NB4 (cell line): ENCODE results near the gene VWC2L.

Experiments used
- DNase-seq: peaks from one replicate; pipeline ENCODE4 v3.0.0; 2010; ENCODE audit warnings: low read depth
- H3K4me3 ChIP-seq: one replicate; pipeline ENCODE4 v1.5.1; 2011; ENCODE audit warnings: mild to moderate bottlenecking, low read depth, low read length, moderate library complexity
- CTCF ChIP-seq: IDR thresholded peaks from one replicate; pipeline ENCODE4 v1.5.1; 2012; ENCODE audit warnings: low read depth, low read length
- MAX ChIP-seq: IDR thresholded peaks from 2 replicates; pipeline ENCODE4 v1.6.1; 2011; ENCODE audit warnings: low read depth, low read length
- MYC ChIP-seq: IDR thresholded peaks from 2 replicates; pipeline ENCODE4 v1.6.1; 2011; ENCODE audit warnings: low read depth, low read length
- POLR2A ChIP-seq: IDR thresholded peaks from 2 replicates; pipeline ENCODE4 v1.6.1; 2011; ENCODE audit warnings: mild to moderate bottlenecking; ENCODE audit not compliant: insufficient read length; ENCODE audit errors: extremely low read depth

The VWC2L gene

GRCh38 chr2:214593727-214594126 is 182.9 kb downstream of the VWC2L start:
- TF ChIP-seq MAX (no peak), MYC (no peak), CTCF (no peak), POLR2A (no peak)
- DNase-seq, result no peak
- no peak overlapping the region for H3K4me3 ChIP-seq

- DNase-seq, result no peak
- TF ChIP-seq POLR2A (no peak), MYC (no peak), CTCF (no peak), MAX (no peak)
- no peak overlapping the region for H3K4me3 ChIP-seq
Observed at GRCh38 chr2:214601852-214602633, 191.2 kb downstream of the VWC2L start.

- DNase-seq, result no peak
Observed at GRCh38 chr2:214604861-214605260, 194.0 kb downstream of the VWC2L start.

GRCh38 chr2:214607051-214607450 is 196.2 kb downstream of the VWC2L start:
- no peak overlapping the region for H3K4me3 ChIP-seq
- no peak for DNase-seq
- TF ChIP-seq MAX (no peak), CTCF (no peak), POLR2A (no peak), MYC (no peak)

More at GRCh38 chr2:214604861-214605260, 194.0 kb downstream of the VWC2L start:
- TF ChIP-seq POLR2A (no peak), MAX (no peak), MYC (no peak), CTCF (no peak)
- no peak overlapping the region for H3K4me3 ChIP-seq

- no peak for DNase-seq
- H3K4me3 ChIP-seq, result no peak overlapping the region
- TF ChIP-seq POLR2A, result no peak
- no peak for TF ChIP-seq MYC
- TF ChIP-seq MAX, result no peak
- no peak for TF ChIP-seq CTCF
Observed at GRCh38 chr2:214611015-214611414, 200.2 kb downstream of the VWC2L start.
